Lower lobe of right lung (tissue), 2 donors: ENCODE measurements around the gene NTN5. TPM values are rescaled to one million over a fixed set of nuclear protein-coding genes. Genes with fewer than 3 reads are reported as not detected.

ENCODE experiments used
- ATAC-seq, 2 donors: fragments of 200-7000 bp; cut with Tn5 transposase; one replicate each; pipeline ENCODE4 v1.9.1; 2020 to 2022; ENCODE audit warnings: mild to moderate bottlenecking in 2 of 2, moderate library complexity in 2 of 2
- DNase-seq: peaks from one replicate; pipeline ENCODE4 v3.0.0-alpha.2; 2020
- H3K27ac ChIP-seq: fragments of 200-600 bp; one replicate; pipeline ENCODE4 v1.8.0; 2022
- H3K27me3 ChIP-seq: fragments of 200-600 bp; one replicate; pipeline ENCODE4 v1.8.0; 2022; ENCODE audit warnings: low read depth
- H3K36me3 ChIP-seq: fragments of 200-600 bp; one replicate; pipeline ENCODE4 v1.8.0; 2022; ENCODE audit warnings: mild to moderate bottlenecking
- H3K4me1 ChIP-seq: fragments of 200-600 bp; one replicate; pipeline ENCODE4 v1.8.0; 2022
- H3K4me3 ChIP-seq: fragments of 200-600 bp; one replicate; pipeline ENCODE4 v1.8.0; 2022; ENCODE audit warnings: mild to moderate bottlenecking
- H3K9me3 ChIP-seq: fragments of 200-600 bp; one replicate; pipeline ENCODE4 v1.8.0; 2022
- CTCF ChIP-seq: fragments of 200-600 bp; IDR thresholded peaks from one replicate; pipeline ENCODE4 v1.8.0; 2022; ENCODE audit warnings: antibody characterized with exemption, mild to moderate bottlenecking
- intact Hi-C: fragments of 100-400 bp; cut with DNase I; formaldehyde crosslinking; loops from one replicate; pipeline ENCODE4 v1.11.0; 2022
- total RNA-seq: library from RNA; stranded (reverse); fragmentation: NEBNext Ultra II Directional; extraction: Animal tissue kit (Norgen Biotek cat#: 25700); gene quantifications from one replicate; pipeline ENCODE4 v1.2.1, GENCODE V29; 2021
- donor health status: DM: no; HTN: yes; CAD: no; lungs with severe emphysema.

NTN5 gene
- total RNA-seq, 1 donor from 2014 or later = 0.24 TPM

DNA sequence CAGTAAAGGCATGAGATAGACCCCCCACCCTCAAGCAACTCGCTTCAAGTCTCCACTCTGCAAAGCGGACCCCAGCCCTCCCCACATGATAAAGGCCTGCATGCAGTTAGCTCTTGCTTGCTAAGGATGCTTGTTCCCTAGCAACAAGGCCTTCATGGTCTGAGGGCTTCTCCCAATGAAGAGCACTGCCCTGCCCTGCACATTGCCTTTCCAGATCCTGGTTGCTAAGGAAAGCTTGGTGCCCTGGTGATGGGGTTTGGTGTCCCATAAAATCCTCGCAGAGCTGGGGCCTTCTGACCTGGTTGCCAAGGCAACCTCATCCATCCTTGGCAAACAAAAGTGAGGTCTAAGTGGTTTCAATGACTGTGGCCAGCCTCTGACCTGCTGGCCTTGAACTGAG, 41.6 kb downstream of the NTN5 start:
- H3K27ac ChIP-seq = peak overlapping the region; percentile 77
- peaks cover 68% of the 10 kb centered on the region for H3K4me1 ChIP-seq
- H3K4me3 ChIP-seq = no peak overlapping the region
- DNase-seq = no peak
- peaks cover 49% of the 10 kb centered on the region for H3K36me3 ChIP-seq
- H3K9me3 ChIP-seq = no peaks in the 10 kb centered on the region
- intact Hi-C loops = no loop called here
- no peaks in the 10 kb centered on the region for H3K27me3 ChIP-seq
- ATAC-seq = no peak
- no peak for TF ChIP-seq CTCF

DNA sequence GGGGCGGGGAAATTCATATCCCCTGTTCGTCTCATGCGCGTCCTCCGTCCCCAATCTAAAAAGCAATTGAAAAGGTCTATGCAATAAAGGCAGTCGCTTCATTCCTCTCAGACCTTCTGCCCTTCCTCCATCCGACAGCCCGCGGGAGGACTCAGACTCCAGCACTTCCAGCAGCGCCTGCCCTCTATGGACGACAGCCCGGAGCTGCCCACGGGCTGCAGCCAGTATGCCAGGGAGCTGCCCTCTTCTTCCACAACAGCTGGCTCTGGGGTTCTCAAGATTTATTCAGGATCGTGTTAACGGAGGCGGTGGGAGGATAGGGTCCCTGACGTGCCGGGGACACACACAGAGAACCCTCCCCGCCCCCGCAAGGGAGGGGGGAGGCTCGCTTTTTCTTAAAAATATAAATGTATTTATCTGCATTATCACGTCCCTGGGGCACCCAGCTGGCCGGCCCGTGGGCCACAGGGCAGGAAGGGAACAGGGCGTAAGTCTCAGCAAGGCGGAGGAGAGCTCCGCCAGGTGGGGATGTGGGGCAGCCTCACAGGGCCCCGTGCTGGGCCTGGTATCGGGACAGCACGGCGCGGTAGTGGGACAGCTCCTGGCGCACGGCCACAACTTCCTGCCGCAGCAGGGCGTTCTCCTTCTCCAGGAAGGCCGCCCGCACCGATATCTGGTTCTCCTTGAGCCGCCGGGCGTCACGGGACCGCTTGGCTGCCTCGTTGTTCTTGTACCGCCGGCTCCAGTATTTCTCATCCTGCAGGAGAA, 42.3 kb downstream of the NTN5 start:
- intact Hi-C loops = no loop called here
- Histone ChIP-seq H3K9me3 (no peaks in the 10 kb centered on the region), H3K27me3 (no peaks in the 10 kb centered on the region), H3K4me3 (peak overlapping the region; percentile 14), H3K36me3 (peaks cover 54% of the 10 kb centered on the region), H3K4me1 (peaks cover 62% of the 10 kb centered on the region), H3K27ac (peak overlapping the region; percentile 77)
- ATAC-seq (no peak), DNase-seq (peak; percentile 75)
- peak; percentile 17 for TF ChIP-seq CTCF

DNA sequence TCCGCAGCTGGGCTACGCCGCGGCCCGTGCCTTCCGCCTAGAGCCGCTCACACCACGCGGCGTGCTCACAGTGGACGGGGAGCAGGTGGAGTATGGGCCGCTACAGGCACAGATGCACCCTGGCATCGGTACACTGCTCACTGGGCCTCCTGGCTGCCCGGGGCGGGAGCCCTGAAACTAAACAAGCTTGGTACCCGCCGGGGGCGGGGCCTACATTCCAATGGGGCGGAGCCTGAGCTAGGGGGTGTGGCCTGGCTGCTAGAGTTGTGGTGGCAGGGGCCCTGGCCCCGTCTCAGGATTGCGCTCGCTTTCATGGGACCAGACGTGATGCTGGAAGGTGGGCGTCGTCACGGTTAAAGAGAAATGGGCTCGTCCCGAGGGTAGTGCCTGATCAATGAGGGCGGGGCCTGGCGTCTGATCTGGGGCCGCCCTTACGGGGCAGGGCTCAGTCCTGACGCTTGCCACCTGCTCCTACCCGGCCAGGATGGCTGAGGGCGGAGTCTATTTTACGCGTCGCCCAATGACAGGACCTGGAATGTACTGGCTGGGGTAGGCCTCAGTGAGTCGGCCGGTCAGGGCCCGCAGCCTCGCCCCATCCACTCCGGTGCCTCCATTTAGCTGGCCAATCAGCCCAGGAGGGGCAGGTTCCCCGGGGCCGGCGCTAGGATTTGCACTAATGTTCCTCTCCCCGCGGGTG, 43.1 kb downstream of the NTN5 start:
- no peaks in the 10 kb centered on the region for H3K9me3 ChIP-seq
- no peak for ATAC-seq
- H3K4me3 ChIP-seq = no peak overlapping the region
- H3K27ac ChIP-seq = peak overlapping the region; percentile 77
- H3K27me3 ChIP-seq = no peaks in the 10 kb centered on the region
- peaks cover 54% of the 10 kb centered on the region for H3K36me3 ChIP-seq
- DNase-seq = no peak
- peaks cover 62% of the 10 kb centered on the region for H3K4me1 ChIP-seq
- TF ChIP-seq CTCF = no peak
- intact Hi-C loops = no loop called here

- Histone ChIP-seq H3K27ac (peak overlapping the region; percentile 77), H3K9me3 (no peaks in the 10 kb centered on the region), H3K36me3 (peaks cover 54% of the 10 kb centered on the region), H3K27me3 (no peaks in the 10 kb centered on the region), H3K4me3 (no peak overlapping the region), H3K4me1 (peaks cover 63% of the 10 kb centered on the region)
- intact Hi-C loops = no loop called here
- ATAC-seq = no peak
- TF ChIP-seq CTCF = no peak
- DNase-seq = no peak
Measured at GRCh38 chr19:48629297-48629598, 43.6 kb downstream of the NTN5 start.

- Histone ChIP-seq H3K36me3 (peaks cover 53% of the 10 kb centered on the region), H3K27ac (no peak overlapping the region), H3K9me3 (no peaks in the 10 kb centered on the region), H3K4me1 (peaks cover 61% of the 10 kb centered on the region), H3K4me3 (no peak overlapping the region), H3K27me3 (no peaks in the 10 kb centered on the region)
- intact Hi-C loops = no loop called here
- ATAC-seq = no peak
- TF ChIP-seq CTCF = no peak
- DNase-seq = no peak
Measured at GRCh38 chr19:48628486-48629296, 44.1 kb downstream of the NTN5 start.
